MG63 (cell line): ENCODE data around the gene ERMARD. TPM values are rescaled to one million over a fixed set of nuclear protein-coding genes. Genes with fewer than 3 reads are reported as not detected.

Experiments used
- DNase-seq: peaks from one replicate; pipeline ENCODE4 v3.0.0-alpha.2; 2020
- H3K27me3 ChIP-seq: fragments of 250-450 bp; sonication (Bioruptor Pico); 2 replicates; pipeline ENCODE4 v1.5.1; 2020; ENCODE audit warnings: mild to moderate bottlenecking, moderate library complexity
- H3K36me3 ChIP-seq: fragments of 250-450 bp; sonication (Bioruptor Pico); 2 replicates; pipeline ENCODE4 v1.5.1; 2020; ENCODE audit warnings: mild to moderate bottlenecking, moderate library complexity
- H3K4me3 ChIP-seq: fragments of 250-450 bp; sonication (Bioruptor Pico); 2 replicates; pipeline ENCODE4 v1.5.1; 2020; ENCODE audit warnings: mild to moderate bottlenecking, moderate library complexity
- H3K9me3 ChIP-seq: fragments of 250-450 bp; sonication (Bioruptor Pico); 2 replicates; pipeline ENCODE4 v1.5.1; 2020; ENCODE audit warnings: mild to moderate bottlenecking, moderate library complexity
- total RNA-seq: library from RNA; depleted of rRNA; stranded (reverse); fragments of >200 nt; shearing (Covaris generic); gene quantifications from 2 replicates; pipeline ENCODE4 v1.2.3, GENCODE V29; 2014; ENCODE audit warnings: low replicate concordance; rRNA removed

The ERMARD gene
- 22.5 and 39.6 TPM in 2 replicates for total RNA-seq

GRCh38 chr6:169751242-169752073, at the start of gene ERMARD, which contains the start of gene DYNLT2:
Gene ERMARD, plus strand, starts transcription at chr6:169751622. Its CDS starts 36 bp downstream, at chr6:169751658.
Gene DYNLT2, minus strand, starts transcription at chr6:169751572. Its CDS starts 114 bp downstream, at chr6:169751458.
- H3K9me3 ChIP-seq = no peaks in the 10 kb centered on the region
- H3K4me3 ChIP-seq = peak within 1 kb of the TSS; percentile 72
- peaks cover 12% of the 10 kb centered on the region for H3K36me3 ChIP-seq
- peak; percentile 93 for DNase-seq
- H3K27me3 ChIP-seq = no peaks in the 10 kb centered on the region

DNA sequence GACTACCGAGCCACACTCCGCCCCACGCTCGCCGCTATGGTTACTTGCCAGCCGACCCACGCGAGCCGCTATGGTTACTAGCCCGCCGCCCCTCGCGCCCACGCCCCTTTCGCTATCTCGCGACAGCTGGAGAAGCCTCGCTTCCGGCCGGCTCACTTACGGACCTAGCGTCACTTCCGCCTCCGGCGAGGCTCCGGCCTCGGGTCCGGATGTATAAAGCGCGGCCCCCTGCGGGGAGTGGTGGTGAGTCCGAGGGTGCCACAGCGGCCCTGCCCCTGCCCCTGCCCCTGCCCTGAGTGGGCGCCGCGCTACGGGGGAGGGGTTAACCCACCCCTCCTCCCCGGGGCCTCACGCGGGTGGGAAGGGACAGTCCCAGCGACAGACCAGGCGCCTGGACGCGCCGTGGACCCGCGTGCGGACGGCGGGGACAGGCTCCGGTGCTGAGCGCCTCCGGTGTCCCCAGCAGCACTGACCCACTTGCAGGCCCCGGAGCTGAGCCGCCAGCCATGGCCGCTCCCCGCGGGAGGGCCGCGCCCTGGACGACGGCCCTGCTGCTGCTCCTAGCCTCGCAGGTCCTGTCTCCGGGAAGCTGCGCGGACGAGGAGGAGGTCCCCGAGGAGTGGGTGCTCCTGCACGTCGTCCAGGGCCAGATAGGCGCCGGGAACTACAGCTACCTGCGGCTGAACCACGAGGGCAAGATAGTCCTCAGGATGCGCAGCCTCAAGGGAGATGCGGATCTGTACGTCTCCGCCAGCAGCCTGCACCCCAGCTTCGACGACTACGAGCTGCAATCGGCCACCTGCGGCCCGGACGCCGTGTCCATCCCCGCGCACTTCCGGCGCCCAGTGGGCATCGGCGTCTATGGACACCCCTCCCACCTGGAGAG, 49.2 kb upstream of the ERMARD start, which contains the start of the genes C6orf120 and WDR27:
C6orf120 (plus strand) TSS at position 173 of the 886 bp plus-strand sequence; CDS start at position 507, 334 bp downstream.
WDR27 (minus strand) TSS at position 76 of the 886 bp plus-strand sequence. CDS start 13,024 bp downstream, outside the sequence.
- Histone ChIP-seq H3K36me3 (peaks cover 44% of the 10 kb centered on the region), H3K4me3 (peak within 1 kb of the TSS; percentile 86), H3K9me3 (no peaks in the 10 kb centered on the region), H3K27me3 (no peaks in the 10 kb centered on the region)
- DNase-seq = peak; percentile 99

DNA sequence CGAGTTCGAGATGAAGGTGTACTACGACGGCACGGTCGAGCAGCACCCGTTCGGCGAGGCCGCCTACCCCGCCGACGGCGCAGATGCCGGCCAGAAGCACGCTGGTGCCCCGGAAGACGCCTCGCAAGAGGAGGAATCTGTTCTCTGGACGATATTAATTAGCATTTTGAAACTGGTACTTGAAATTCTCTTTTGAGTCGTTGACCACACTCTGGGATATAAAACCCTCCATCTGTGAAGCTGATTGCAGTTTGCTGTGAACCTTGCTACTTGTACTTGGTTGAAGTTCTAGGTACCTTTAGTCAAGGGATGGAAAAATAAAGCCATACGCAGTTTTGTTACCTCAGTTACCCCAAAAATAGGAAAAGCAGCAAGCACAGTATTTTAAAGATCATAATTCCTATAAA, 48.6 kb upstream of the ERMARD start:
- Histone ChIP-seq H3K9me3 (no peaks in the 10 kb centered on the region), H3K4me3 (peak overlapping the region; percentile 86), H3K36me3 (peaks cover 38% of the 10 kb centered on the region), H3K27me3 (no peaks in the 10 kb centered on the region)
- DNase-seq = no peak

GRCh38 chr6:169707772-169708171, 43.6 kb upstream of the ERMARD start:
- Histone ChIP-seq H3K36me3 (peaks cover 51% of the 10 kb centered on the region), H3K27me3 (no peaks in the 10 kb centered on the region), H3K9me3 (no peaks in the 10 kb centered on the region), H3K4me3 (no peak overlapping the region)
- DNase-seq = no peak

- H3K4me3 ChIP-seq = no peak overlapping the region
- no peaks in the 10 kb centered on the region for H3K9me3 ChIP-seq
- H3K36me3 ChIP-seq = peaks cover 42% of the 10 kb centered on the region
- no peaks in the 10 kb centered on the region for H3K27me3 ChIP-seq
- no peak for DNase-seq
These were observed 42.1 kb upstream of the ERMARD start for GRCh38 chr6:169709293-169709692.

- no peaks in the 10 kb centered on the region for H3K27me3 ChIP-seq
- H3K36me3 ChIP-seq = peaks cover 43% of the 10 kb centered on the region
- no peaks in the 10 kb centered on the region for H3K9me3 ChIP-seq
- DNase-seq = no peak
- no peak overlapping the region for H3K4me3 ChIP-seq
These were observed 41.4 kb upstream of the ERMARD start for GRCh38 chr6:169710009-169710408.

DNA sequence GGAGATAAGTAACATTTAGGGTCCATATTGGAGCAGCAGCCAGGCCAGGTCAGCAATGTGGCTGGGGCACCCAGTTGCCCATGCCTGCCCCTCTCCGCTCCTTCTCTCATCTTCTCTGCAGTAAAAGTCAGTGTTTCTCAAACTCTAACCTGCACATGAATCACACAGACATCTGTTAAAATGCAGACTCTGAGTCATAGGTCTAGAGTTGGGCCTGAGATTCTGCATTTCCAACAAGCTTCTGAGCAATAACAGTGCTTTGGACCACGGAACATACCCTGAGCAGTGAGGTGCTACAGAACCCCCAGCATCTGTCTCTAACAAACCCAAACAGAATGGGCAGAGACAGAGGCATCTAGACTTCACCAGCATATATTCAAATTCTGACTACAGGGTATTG, 37.2 kb upstream of the ERMARD start:
- no peaks in the 10 kb centered on the region for H3K27me3 ChIP-seq
- no peaks in the 10 kb centered on the region for H3K9me3 ChIP-seq
- peaks cover 47% of the 10 kb centered on the region for H3K36me3 ChIP-seq
- no peak overlapping the region for H3K4me3 ChIP-seq
- DNase-seq = no peak

- Histone ChIP-seq H3K36me3 (peaks cover 43% of the 10 kb centered on the region), H3K4me3 (no peak overlapping the region), H3K9me3 (no peaks in the 10 kb centered on the region), H3K27me3 (no peaks in the 10 kb centered on the region)
- no peak for DNase-seq
These were observed 36.8 kb upstream of the ERMARD start for GRCh38 chr6:169714595-169714994.

- no peak for DNase-seq
These were observed 32.3 kb upstream of the ERMARD start for GRCh38 chr6:169719117-169719516.

DNA sequence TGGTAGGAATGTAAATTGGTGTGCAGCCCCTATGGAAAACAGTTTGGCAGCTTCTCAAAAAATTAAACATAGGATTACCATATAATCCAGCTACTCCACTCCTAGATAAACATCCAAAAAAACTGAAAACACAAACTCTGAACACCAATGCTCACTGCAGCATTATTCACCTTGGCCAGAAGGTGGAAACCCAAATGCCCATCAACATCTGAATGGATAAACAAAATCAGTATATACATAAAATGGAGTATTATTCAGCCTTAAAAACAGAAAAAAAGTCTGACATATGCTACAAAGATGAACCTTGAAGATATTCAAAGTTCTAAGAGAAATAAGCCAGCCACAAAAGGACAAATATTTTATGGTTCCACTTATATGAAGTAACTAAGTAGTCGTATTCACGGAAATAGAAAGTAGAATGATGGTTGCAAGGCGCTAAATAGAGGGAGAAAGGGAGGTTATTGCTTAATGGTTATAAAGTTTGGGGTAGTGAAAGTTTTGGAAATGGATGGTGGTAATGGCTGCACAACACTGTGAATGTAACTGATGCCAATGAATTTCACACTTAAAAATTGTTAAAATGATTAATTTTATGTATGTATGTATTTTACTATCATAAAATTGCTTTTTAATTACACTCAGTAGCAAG, 31.1 kb upstream of the ERMARD start:
- peaks cover 26% of the 10 kb centered on the region for H3K36me3 ChIP-seq
- no peaks in the 10 kb centered on the region for H3K9me3 ChIP-seq
- H3K27me3 ChIP-seq = no peaks in the 10 kb centered on the region
- no peak overlapping the region for H3K4me3 ChIP-seq
- no peak for DNase-seq

More at GRCh38 chr6:169719117-169719516, 32.3 kb upstream of the ERMARD start:
- Histone ChIP-seq H3K9me3 (no peaks in the 10 kb centered on the region), H3K27me3 (no peaks in the 10 kb centered on the region), H3K4me3 (no peak overlapping the region), H3K36me3 (peaks cover 34% of the 10 kb centered on the region)

DNA sequence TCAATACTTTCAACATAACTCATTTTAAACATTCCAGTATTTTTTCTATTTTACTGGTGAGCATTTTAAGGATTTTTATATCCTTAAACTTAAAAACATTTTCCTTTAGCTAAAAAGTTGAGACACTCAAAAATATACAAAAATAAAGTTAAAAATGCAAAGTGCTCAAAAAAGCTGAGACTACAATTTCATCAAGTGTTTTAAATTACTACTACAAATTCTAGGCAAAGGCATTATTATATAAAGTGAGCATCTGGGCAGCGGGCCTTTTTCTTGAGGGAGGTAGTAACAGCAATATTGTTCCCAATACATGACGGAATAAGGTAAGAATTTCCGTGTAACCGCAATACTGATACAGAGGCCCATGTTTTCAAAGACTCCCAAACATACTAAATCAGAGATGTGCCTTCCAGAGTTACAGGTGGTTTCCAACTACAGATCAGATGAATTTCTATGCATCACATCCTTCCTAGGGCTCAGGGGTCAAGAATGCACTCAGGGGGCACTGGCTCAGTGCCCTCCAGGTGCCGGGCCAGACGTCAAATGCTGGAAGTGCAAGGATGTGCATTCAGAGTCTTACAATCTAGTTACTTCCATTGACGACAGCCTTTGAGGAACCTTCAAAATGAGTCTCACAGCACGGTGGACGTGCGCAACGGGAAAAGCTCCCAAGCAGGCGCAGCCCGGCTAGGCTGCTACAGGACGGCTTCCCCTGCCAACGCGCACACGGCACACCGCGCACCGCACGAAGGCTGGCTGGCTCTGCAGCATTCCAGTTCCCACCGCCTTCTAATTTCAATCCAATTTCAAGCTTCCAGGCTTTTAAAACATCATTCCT, 28.8 kb upstream of the ERMARD start:
- H3K9me3 ChIP-seq = no peaks in the 10 kb centered on the region
- H3K36me3 ChIP-seq = peaks cover 8% of the 10 kb centered on the region
- H3K4me3 ChIP-seq = peak overlapping the region; percentile 62
- peak; percentile 50 for DNase-seq
- H3K27me3 ChIP-seq = no peaks in the 10 kb centered on the region

- peak; percentile 63 for DNase-seq
- H3K4me3 ChIP-seq = peak overlapping the region; percentile 62
- H3K9me3 ChIP-seq = no peaks in the 10 kb centered on the region
- H3K27me3 ChIP-seq = no peaks in the 10 kb centered on the region
- peaks cover 7% of the 10 kb centered on the region; the same call in 1 of the 2 replicates for H3K36me3 ChIP-seq
These were observed 28.1 kb upstream of the ERMARD start for GRCh38 chr6:169723200-169723909.

GRCh38 chr6:169723991-169724493, 27.4 kb upstream of the ERMARD start:
- Histone ChIP-seq H3K9me3 (no peaks in the 10 kb centered on the region), H3K4me3 (peak overlapping the region; percentile 28; the same call in 1 of the 2 replicates), H3K27me3 (no peaks in the 10 kb centered on the region), H3K36me3 (peaks cover 7% of the 10 kb centered on the region; the same call in 1 of the 2 replicates)
- peak; percentile 32 for DNase-seq

DNA sequence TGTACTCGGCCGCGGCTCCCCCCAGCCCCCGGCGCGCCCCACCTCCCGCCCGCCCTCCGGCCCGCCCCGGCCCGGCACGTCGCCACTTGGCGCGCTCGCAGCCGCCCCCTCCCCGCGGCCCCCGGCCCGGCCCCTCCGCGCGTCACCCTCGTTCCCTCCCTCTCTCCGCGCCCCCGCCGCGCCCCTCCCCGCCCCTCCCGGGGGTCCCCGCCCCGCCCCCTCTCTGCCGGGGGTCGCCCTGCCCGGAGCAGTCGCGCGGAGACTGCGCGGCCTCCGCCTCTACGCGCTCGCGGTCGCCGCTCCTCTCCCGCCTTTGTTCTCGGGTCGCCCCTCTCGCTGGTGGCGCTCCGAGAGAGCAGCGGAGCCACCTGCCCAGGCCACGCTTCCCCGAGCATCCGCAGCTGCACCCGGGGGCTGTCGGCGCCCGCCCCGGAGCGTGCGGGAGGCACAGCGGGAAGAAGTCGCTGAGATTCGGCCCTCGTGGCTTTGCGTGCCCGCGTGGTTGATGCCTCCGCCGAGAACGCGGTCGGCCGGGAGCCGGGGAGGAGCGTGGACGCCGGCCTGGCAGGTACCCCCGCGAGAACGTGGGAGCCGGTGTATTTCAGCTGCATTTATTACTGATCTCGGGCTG, 26.8 kb upstream of the ERMARD start, which contains the start of gene PHF10:
PHF10 (minus strand) TSS at position 7 of the 631 bp plus-strand sequence. CDS start 569 bp downstream, outside the sequence.
- Histone ChIP-seq H3K27me3 (no peaks in the 10 kb centered on the region), H3K36me3 (peaks cover 7% of the 10 kb centered on the region; the same call in 1 of the 2 replicates), H3K4me3 (peak within 1 kb of the TSS; percentile 62), H3K9me3 (no peaks in the 10 kb centered on the region)
- peak; percentile 46 for DNase-seq
